PC-9 (cell line): Measurements from ENCODE around the gene TRPT1. TPM values are rescaled to one million over a fixed set of nuclear protein-coding genes. Genes with fewer than 3 reads are reported as not detected.

Source experiments
- BruUV-seq: library from RNA; stranded (reverse); fragments of 400-500 nt; replicated peaks from 2 replicates; lab custom pipeline; 2021; lab: Mats Ljungman, UMichigan
- CTCF ChIA-PET: fragments of 300-600 bp; sonication (Branson Sonifier 250); formaldehyde crosslinking; loops from one replicate; lab custom pipeline; 2022; ENCODE audit warnings: antibody characterized with exemption; lab: Charles Lee
- POLR2A ChIA-PET: fragments of 300-600 bp; sonication (Branson Sonifier 250); formaldehyde crosslinking; loops from one replicate; lab custom pipeline; 2022; ENCODE audit warnings: antibody characterized with exemption; ENCODE audit not compliant: unreplicated experiment; lab: Charles Lee
- DNase-seq, 2 experiments: peaks; one replicate each; pipeline versions ENCODE4 v3.0.0 to v3.0.0-alpha.2; 2015 to 2022; ENCODE audit warnings: mixed read lengths in 1 of 2
- H2AFZ ChIP-seq: fragments of 200-600 bp; sonication (generic); 2 replicates; pipeline ENCODE4 v1.8.1; 2017; ENCODE audit warnings: antibody characterized with exemption
- H3F3A ChIP-seq: fragments of 200-600 bp; sonication (generic); 2 replicates; pipeline ENCODE4 v1.8.1; 2017; ENCODE audit warnings: antibody characterized with exemption, mild to moderate bottlenecking, low read depth; ENCODE audit not compliant: insufficient read depth
- H3K27ac ChIP-seq: fragments of 200-600 bp; sonication (generic); 2 replicates; pipeline ENCODE4 v1.6.1; 2016; ENCODE audit warnings: mixed run types
- H3K27me3 ChIP-seq: fragments of 200-600 bp; sonication (generic); 2 replicates; pipeline ENCODE4 v1.6.1; 2016; ENCODE audit warnings: low read depth, mixed run types; ENCODE audit not compliant: insufficient read depth
- H3K36me3 ChIP-seq: fragments of 200-600 bp; sonication (generic); 2 replicates; pipeline ENCODE4 v1.6.1; 2016; ENCODE audit warnings: low read depth, mixed run types
- H3K4me1 ChIP-seq: fragments of 200-600 bp; sonication (generic); replicated peaks from 2 replicates; pipeline ENCODE4 v1.6.1; 2016; ENCODE audit warnings: mixed run types; ENCODE audit not compliant: insufficient read depth
- H3K4me2 ChIP-seq: fragments of 200-600 bp; sonication (generic); 2 replicates; pipeline ENCODE4 v1.6.1; 2017; ENCODE audit warnings: mixed run types
- H3K4me3 ChIP-seq: fragments of 200-600 bp; sonication (generic); 2 replicates; pipeline ENCODE4 v1.6.1; 2016; ENCODE audit warnings: mixed run types
- H3K79me2 ChIP-seq: fragments of 200-600 bp; sonication (generic); 2 replicates; pipeline ENCODE4 v1.6.1; 2017; ENCODE audit warnings: low read depth, mixed run types
- H3K9me2 ChIP-seq: fragments of 200-600 bp; sonication (generic); 2 replicates; pipeline ENCODE4 v1.8.1; 2017; ENCODE audit warnings: mild to moderate bottlenecking; ENCODE audit not compliant: insufficient read depth
- H3K9me3 ChIP-seq: fragments of 200-600 bp; sonication (generic); 2 replicates; pipeline ENCODE4 v1.8.1; 2016; ENCODE audit warnings: low read depth; ENCODE audit not compliant: insufficient read depth
- H4K20me1 ChIP-seq: fragments of 200-600 bp; sonication (generic); 2 replicates; pipeline ENCODE4 v1.8.1; 2017; ENCODE audit not compliant: insufficient read depth
- EZH2 ChIP-seq: fragments of 200-600 bp; sonication (generic); IDR thresholded peaks from 2 replicates; pipeline ENCODE4 v1.8.0; 2017; ENCODE audit warnings: antibody characterized with exemption, low read depth
- intact Hi-C: fragments of 100-400 bp; cut with micrococcal nuclease; formaldehyde crosslinking; loops from one replicate; pipeline ENCODE4 v1.10.0; 2022; ENCODE audit not compliant: unreplicated experiment
- total RNA-seq: library from RNA; stranded (reverse); gene quantifications from 2 replicates; pipeline ENCODE4 v1.2.3, GENCODE V29; 2021
- TF ChIP-seq, protein P1 (sequence below): fragments of 200-600 bp; sonication (generic); conservative IDR thresholded peaks from 2 replicates; pipeline ENCODE4 v1.6.1; 2017; ENCODE audit warnings: mixed run types, antibody characterized with exemption, mild to moderate bottlenecking, moderate library complexity

The TRPT1 gene
- total RNA-seq, 1 experiment from 2014 or later, result 55.2 TPM

DNA sequence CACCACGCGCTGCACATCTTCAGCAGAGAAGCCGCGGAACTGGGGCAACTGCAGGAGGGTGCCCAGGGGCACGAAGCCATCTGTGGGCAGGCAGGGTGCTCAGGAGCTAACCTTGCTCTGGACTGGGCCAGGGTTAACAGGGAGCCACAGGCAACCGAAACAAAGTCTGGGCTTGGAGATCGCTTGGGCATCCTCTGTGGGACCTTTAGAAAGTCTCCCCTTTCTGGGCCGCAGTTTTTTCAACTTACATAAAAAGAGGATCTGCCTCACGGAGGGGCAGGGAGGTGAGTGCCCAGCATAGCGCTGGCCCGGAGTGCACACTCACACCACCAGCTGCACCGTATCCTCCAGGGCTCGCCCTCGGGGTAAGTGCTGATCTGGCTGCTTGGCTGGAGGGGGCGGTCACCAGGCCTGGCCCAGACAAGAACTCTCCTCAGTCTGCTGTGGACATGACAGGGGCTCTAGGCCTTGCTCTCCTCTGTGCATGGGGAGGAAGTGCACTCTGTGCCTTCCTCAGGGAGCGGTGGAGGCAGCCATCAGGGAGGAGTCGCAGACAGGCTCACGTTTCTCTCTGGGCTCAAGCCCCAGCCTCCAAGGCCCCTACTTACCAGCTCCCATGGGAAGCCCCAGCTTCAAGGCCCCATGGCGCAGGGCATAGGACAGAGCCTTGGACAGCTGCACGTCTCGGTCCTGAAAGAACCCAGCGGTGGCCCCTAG is 937 bp downstream of the TRPT1 start:
- Histone ChIP-seq H3K27me3 (no peaks in the 10 kb centered on the region), H3K9me2 (no peaks in the 10 kb centered on the region), H3K79me2 (peaks cover 34% of the 10 kb centered on the region), H3K27ac (no peak overlapping the region), H3K4me1 (peaks cover 27% of the 10 kb centered on the region), H3K4me3 (peak overlapping the region; percentile 98), H3F3A (peaks cover 30% of the 10 kb centered on the region), H3K9me3 (no peaks in the 10 kb centered on the region), H4K20me1 (peaks cover 3% of the 10 kb centered on the region), H3K4me2 (peak overlapping the region; percentile 99), H3K36me3 (no peaks in the 10 kb centered on the region), H2AFZ (no peak overlapping the region)
- intact Hi-C loops, result no loop called here
- POLR2A ChIA-PET, result no interaction called here
- no peak for TF ChIP-seq EZH2
- CTCF ChIA-PET, result interaction anchor here (1.3 kb wide), 1 partner anchor 20 kb away, joined by 3 read pairs; no protein-coding TSS in a partner anchor
- BruUV-seq, result no TSS peak
- no peak for DNase-seq

DNA sequence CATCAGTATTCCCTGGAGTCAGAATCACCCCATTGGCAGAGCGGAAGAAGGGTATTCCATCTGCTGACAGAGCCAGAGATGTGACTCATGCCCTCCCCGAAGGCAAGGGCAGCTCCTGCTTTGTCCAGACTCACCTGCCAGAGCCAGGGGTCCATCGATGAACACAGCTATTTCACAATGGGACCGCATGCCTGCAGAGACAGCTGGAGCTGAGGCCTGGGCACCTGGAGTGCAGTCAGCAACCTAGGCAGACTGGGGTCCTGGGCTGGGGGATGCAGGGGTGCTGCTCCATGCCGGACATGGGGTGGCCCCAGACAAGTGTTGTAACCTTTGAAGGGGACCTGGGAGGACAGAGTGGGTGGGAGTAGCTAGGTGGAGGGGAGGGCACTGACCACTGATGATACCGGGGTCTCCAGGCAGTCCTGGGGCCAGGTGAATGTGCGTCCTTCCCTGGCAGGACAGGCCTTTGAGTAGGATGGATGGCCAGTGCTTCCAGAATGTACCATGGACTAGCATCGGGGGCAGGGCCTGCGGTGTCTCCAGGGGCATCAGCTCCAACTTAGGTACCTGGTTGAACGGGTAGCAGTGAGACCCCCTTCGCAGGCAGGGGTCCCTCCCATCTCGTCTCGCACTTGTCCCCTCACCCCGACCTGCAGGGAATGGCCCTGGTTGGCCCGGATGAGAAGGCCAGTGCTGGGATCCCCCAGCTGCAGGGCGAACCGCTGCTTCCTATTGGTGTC is 1.7 kb downstream of the TRPT1 start:
- CTCF ChIA-PET, result interaction anchor here (0.5 to 1.3 kb wide), 2 partner anchors 20 to 191 kb away, joined by 3 read pairs; no protein-coding TSS in a partner anchor
- no peaks in the 10 kb centered on the region for H3K9me3 ChIP-seq
- peaks cover 3% of the 10 kb centered on the region for H4K20me1 ChIP-seq
- no peaks in the 10 kb centered on the region for H3K9me2 ChIP-seq
- no peak overlapping the region for H3K27ac ChIP-seq
- peak in 1 of 2 experiments; percentile 34 for DNase-seq
- no peaks in the 10 kb centered on the region for H3K27me3 ChIP-seq
- H2AFZ ChIP-seq, result no peak overlapping the region
- no peak for TF ChIP-seq EZH2
- TF ChIP-seq, protein P1, sequence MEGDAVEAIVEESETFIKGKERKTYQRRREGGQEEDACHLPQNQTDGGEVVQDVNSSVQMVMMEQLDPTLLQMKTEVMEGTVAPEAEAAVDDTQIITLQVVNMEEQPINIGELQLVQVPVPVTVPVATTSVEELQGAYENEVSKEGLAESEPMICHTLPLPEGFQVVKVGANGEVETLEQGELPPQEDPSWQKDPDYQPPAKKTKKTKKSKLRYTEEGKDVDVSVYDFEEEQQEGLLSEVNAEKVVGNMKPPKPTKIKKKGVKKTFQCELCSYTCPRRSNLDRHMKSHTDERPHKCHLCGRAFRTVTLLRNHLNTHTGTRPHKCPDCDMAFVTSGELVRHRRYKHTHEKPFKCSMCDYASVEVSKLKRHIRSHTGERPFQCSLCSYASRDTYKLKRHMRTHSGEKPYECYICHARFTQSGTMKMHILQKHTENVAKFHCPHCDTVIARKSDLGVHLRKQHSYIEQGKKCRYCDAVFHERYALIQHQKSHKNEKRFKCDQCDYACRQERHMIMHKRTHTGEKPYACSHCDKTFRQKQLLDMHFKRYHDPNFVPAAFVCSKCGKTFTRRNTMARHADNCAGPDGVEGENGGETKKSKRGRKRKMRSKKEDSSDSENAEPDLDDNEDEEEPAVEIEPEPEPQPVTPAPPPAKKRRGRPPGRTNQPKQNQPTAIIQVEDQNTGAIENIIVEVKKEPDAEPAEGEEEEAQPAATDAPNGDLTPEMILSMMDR, result no peak
- H3F3A ChIP-seq, result peaks cover 23% of the 10 kb centered on the region
- POLR2A ChIA-PET, result interaction anchor here (0.6 kb wide), 2 partner anchors 23 to 28 kb away, joined by 6 to 7 read pairs; no protein-coding TSS in a partner anchor
- peaks cover 34% of the 10 kb centered on the region for H3K79me2 ChIP-seq
- H3K36me3 ChIP-seq, result no peaks in the 10 kb centered on the region
- BruUV-seq, result no TSS peak
- no peak overlapping the region for H3K4me3 ChIP-seq
- peaks cover 22% of the 10 kb centered on the region for H3K4me1 ChIP-seq
- no peak overlapping the region; the same call in 1 of the 2 replicates for H3K4me2 ChIP-seq
- intact Hi-C loops, result no loop called here

DNA sequence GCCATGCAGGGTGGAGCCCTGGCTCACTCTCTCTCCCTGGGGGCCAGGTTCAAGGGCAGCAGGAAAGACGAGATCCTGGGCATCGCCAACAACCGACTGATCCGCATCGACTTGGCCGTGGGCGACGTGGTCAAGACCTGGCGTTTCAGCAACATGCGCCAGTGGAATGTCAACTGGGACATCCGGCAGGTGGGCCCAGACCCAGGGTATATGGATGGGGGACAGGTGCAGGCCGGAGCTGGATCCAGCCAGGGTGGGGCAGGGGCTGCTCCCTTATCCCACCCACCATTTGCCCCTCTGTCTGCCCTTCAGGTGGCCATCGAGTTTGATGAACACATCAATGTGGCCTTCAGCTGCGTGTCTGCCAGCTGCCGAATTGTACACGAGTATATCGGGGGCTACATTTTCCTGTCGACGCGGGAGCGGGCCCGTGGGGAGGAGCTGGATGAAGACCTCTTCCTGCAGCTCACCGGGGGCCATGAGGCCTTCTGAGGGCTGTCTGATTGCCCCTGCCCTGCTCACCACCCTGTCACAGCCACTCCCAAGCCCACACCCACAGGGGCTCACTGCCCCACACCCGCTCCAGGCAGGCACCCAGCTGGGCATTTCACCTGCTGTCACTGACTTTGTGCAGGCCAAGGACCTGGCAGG is 2.9 kb downstream of the TRPT1 start:
- no peak overlapping the region for H3K4me3 ChIP-seq
- BruUV-seq, result no TSS peak
- no peak overlapping the region for H2AFZ ChIP-seq
- CTCF ChIA-PET, result interaction anchor here (0.6 kb wide), 2 partner anchors 133 to 277 kb away, joined by 6 to 7 read pairs; no protein-coding TSS in a partner anchor
- H3K4me1 ChIP-seq, result peaks cover 20% of the 10 kb centered on the region
- H3K9me2 ChIP-seq, result no peaks in the 10 kb centered on the region
- TF ChIP-seq EZH2, result no peak
- TF ChIP-seq, protein P1, result no peak
- no peaks in the 10 kb centered on the region for H3K27me3 ChIP-seq
- H4K20me1 ChIP-seq, result peaks cover 3% of the 10 kb centered on the region
- peaks cover 19% of the 10 kb centered on the region for H3F3A ChIP-seq
- no peaks in the 10 kb centered on the region for H3K9me3 ChIP-seq
- no peaks in the 10 kb centered on the region for H3K36me3 ChIP-seq
- no peak for DNase-seq
- no peak overlapping the region for H3K4me2 ChIP-seq
- POLR2A ChIA-PET, result no interaction called here
- intact Hi-C loops, result no loop called here
- no peak overlapping the region for H3K27ac ChIP-seq
- H3K79me2 ChIP-seq, result peaks cover 32% of the 10 kb centered on the region
